HFFc6 (cell line): ENCODE data around the gene SSMEM1. TPM values are rescaled to one million over a fixed set of nuclear protein-coding genes. Genes with fewer than 3 reads are reported as not detected.

Experiments
- DNase-seq: peaks from one replicate; pipeline ENCODE4 v3.0.0-alpha.2; 2018
- H3K27ac Mint-ChIP-seq: 2 replicates; pipeline ENCODE4 v1.8.0; 2020; ENCODE audit warnings: mild to moderate bottlenecking, mixed read lengths
- H3K27me3 Mint-ChIP-seq: 2 replicates; pipeline ENCODE4 v1.8.0; 2021; ENCODE audit warnings: mild to moderate bottlenecking, moderate library complexity, mixed read lengths; ENCODE audit not compliant: insufficient read depth
- H3K36me3 Mint-ChIP-seq: 2 replicates; pipeline ENCODE4 v1.8.0; 2021; ENCODE audit warnings: low read depth, mixed read lengths
- H3K4me1 Mint-ChIP-seq: 2 replicates; pipeline ENCODE4 v1.8.0; 2020; ENCODE audit warnings: low read depth, mixed read lengths
- H3K4me3 Mint-ChIP-seq: 2 replicates; pipeline ENCODE4 v1.8.0; 2020; ENCODE audit warnings: mild to moderate bottlenecking, moderate library complexity, mixed read lengths
- H3K9me3 Mint-ChIP-seq: 2 replicates; pipeline ENCODE4 v1.8.0; 2020; ENCODE audit warnings: mild to moderate bottlenecking, mixed read lengths
- total RNA-seq, 6 experiments: library from RNA; stranded (reverse); fragmentation: NEBNext Ultra II Directional; extraction: Animal tissue kit (Norgen Biotek cat#: 25700); gene quantifications; 2 replicates in 1 of 6; 3 replicates in 5 of 6; pipeline ENCODE4 v1.2.3, GENCODE V29; 2021
- TF ChIP-seq, protein P1 (sequence below): fragments of 200-600 bp; sonication (generic); IDR thresholded peaks from 2 replicates; pipeline ENCODE4 v1.5.0; 2021; ENCODE audit warnings: antibody characterized with exemption, mild to moderate bottlenecking

The SSMEM1 gene
- total RNA-seq, 6 experiments from 2014 or later = not detected

DNA sequence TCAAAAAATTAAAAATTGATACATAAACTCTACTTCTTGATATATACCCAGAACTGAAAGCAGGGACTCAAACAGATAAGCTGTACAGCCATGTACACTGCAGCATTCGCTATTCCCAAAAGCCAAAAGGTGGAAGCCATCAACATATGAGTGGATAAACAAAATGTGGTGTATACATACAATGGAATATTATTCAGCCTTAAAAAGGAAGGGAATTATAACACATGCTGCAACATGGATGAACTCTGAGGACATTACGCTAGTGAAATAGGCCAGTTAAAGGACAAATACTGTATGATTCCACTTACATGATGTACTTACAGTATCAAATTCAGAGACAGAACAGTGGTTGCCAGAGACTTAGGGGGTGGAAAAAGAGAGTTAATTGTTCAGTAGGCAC is 10.6 kb upstream of the SSMEM1 start:
- no peaks in the 10 kb centered on the region for H3K9me3 Mint-ChIP-seq
- no peak for DNase-seq
- no peak overlapping the region for H3K4me3 Mint-ChIP-seq
- no peak overlapping the region for H3K27ac Mint-ChIP-seq
- no peaks in the 10 kb centered on the region for H3K27me3 Mint-ChIP-seq
- H3K4me1 Mint-ChIP-seq = no peaks in the 10 kb centered on the region
- TF ChIP-seq, protein P1, sequence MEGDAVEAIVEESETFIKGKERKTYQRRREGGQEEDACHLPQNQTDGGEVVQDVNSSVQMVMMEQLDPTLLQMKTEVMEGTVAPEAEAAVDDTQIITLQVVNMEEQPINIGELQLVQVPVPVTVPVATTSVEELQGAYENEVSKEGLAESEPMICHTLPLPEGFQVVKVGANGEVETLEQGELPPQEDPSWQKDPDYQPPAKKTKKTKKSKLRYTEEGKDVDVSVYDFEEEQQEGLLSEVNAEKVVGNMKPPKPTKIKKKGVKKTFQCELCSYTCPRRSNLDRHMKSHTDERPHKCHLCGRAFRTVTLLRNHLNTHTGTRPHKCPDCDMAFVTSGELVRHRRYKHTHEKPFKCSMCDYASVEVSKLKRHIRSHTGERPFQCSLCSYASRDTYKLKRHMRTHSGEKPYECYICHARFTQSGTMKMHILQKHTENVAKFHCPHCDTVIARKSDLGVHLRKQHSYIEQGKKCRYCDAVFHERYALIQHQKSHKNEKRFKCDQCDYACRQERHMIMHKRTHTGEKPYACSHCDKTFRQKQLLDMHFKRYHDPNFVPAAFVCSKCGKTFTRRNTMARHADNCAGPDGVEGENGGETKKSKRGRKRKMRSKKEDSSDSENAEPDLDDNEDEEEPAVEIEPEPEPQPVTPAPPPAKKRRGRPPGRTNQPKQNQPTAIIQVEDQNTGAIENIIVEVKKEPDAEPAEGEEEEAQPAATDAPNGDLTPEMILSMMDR = no peak
- peaks cover 47% of the 10 kb centered on the region for H3K36me3 Mint-ChIP-seq

DNA sequence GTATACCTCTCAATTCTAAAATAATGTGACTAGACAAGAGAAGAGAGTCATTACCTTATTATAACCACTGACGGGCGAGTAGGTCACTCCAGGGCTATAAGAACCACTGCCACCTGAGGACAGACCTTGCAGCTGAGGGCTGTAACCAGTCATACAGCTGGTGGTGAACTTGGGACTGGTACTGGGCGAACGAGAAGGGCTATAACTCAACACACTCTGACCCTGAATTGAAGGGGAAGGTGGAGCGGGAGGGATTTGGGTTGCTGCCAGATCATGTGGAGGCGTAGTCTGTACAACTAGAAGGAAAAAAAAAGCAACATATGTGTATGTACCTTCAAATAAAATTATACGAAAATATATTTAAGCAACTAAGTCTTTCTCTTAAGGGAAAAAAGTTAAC is 5.9 kb upstream of the SSMEM1 start:
- Mint-ChIP-seq H3K4me1 (peaks cover 18% of the 10 kb centered on the region), H3K4me3 (no peak overlapping the region), H3K27ac (no peak overlapping the region), H3K27me3 (peaks cover 4% of the 10 kb centered on the region), H3K36me3 (peaks cover 43% of the 10 kb centered on the region), H3K9me3 (no peaks in the 10 kb centered on the region)
- TF ChIP-seq, protein P1 = no peak
- DNase-seq = no peak

- TF ChIP-seq, protein P1 = no peak
- H3K9me3 Mint-ChIP-seq = no peaks in the 10 kb centered on the region
- peak within 1 kb of the TSS; percentile 99 for H3K27ac Mint-ChIP-seq
These were observed 2.3 kb upstream of the SSMEM1 start, which contains the start of gene TMEM209 for GRCh38 chr7:130205084-130205947. TSS of gene TMEM209 (minus strand) at chr7:130205406. CDS start at chr7:130205375, 31 bp downstream.

DNA sequence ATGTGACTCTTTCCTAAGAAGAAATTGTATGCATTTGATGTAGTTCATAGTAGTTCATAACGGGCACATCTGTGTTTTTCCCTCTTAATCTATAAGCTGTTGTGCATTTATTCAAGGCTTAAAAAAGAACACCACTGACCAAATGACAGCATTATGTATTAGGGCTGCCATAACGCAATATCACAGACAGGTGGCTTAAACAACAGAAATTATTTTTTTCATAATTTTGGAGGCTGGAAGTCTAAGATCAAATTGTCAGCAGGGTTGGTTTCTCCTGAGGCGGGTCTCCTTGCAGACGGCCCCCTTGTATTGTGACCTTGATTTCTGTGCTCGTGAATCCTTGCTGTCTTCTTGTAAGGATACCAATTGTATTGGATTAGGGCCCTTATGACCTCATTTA is 627 bp upstream of the SSMEM1 start:
- TF ChIP-seq, protein P1 = peak; percentile 51
- Mint-ChIP-seq H3K9me3 (no peaks in the 10 kb centered on the region), H3K4me3 (no peak overlapping the region; the same call in 1 of the 2 replicates), H3K4me1 (peaks cover 52% of the 10 kb centered on the region), H3K27me3 (peaks cover 6% of the 10 kb centered on the region), H3K27ac (peak overlapping the region; percentile 83), H3K36me3 (peaks cover 21% of the 10 kb centered on the region)
- DNase-seq = no peak

More at GRCh38 chr7:130205084-130205947, 2.3 kb upstream of the SSMEM1 start, which contains the start of gene TMEM209:
- Mint-ChIP-seq H3K36me3 (peaks cover 32% of the 10 kb centered on the region), H3K27me3 (peaks cover 6% of the 10 kb centered on the region), H3K4me3 (peak within 1 kb of the TSS; percentile 100), H3K4me1 (peaks cover 47% of the 10 kb centered on the region)
- peak; percentile 95 for DNase-seq

DNA sequence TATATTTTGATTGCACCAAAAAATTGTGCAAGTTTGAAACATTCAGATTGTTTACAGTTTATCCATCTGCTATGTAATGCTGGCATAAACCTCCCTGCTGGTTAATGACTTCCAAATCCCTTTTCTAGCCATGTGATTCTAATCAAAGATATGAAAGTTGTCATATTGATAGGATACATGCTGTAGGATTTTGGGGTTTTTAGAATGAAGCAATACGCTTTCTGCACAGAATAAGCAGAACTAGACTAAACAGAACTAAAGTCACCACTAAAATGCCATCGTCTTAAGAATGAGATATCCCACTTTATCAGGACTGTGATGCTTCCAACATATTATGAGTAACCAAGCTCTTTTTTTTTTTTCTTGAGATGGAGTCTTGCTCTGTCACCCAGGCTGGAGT is 856 bp downstream of the SSMEM1 start:
- DNase-seq = no peak
- H3K4me3 Mint-ChIP-seq = no peak overlapping the region
- H3K27me3 Mint-ChIP-seq = peaks cover 6% of the 10 kb centered on the region
- H3K4me1 Mint-ChIP-seq = peaks cover 45% of the 10 kb centered on the region
- TF ChIP-seq, protein P1 = no peak
- peaks cover 12% of the 10 kb centered on the region for H3K36me3 Mint-ChIP-seq
- H3K27ac Mint-ChIP-seq = no peak overlapping the region
- no peaks in the 10 kb centered on the region for H3K9me3 Mint-ChIP-seq
